Fibroblast of the aortic adventitia (primary cell): Measurements from ENCODE around the gene CCDC51. TPM values are rescaled to one million over a fixed set of nuclear protein-coding genes. Genes with fewer than 3 reads are reported as not detected.

ENCODE experiments used
- DNase-seq: peaks from one replicate; pipeline ENCODE4 v3.0.0-alpha.2; 2010; ENCODE audit warnings: low read depth
- H3K4me3 ChIP-seq: 2 replicates; pipeline ENCODE4 v1.5.1; 2011; ENCODE audit warnings: low read depth, mild to moderate bottlenecking, control low read depth, low read length, moderate library complexity
- total RNA-seq: library from RNA; depleted of rRNA; stranded (reverse); fragments of >200 nt; gene quantifications from 2 replicates; pipeline ENCODE4 v1.2.3, GENCODE V29; 2012; ENCODE audit warnings: low replicate concordance
- TF ChIP-seq, protein P1 (sequence below): IDR thresholded peaks from 2 replicates; pipeline ENCODE4 v1.5.1; 2011; ENCODE audit warnings: mild to moderate bottlenecking, low read length, control low read depth, inconsistent platforms; ENCODE audit not compliant: insufficient read depth

CCDC51 gene
- total RNA-seq, 1 donor: 19.3 TPM

DNA sequence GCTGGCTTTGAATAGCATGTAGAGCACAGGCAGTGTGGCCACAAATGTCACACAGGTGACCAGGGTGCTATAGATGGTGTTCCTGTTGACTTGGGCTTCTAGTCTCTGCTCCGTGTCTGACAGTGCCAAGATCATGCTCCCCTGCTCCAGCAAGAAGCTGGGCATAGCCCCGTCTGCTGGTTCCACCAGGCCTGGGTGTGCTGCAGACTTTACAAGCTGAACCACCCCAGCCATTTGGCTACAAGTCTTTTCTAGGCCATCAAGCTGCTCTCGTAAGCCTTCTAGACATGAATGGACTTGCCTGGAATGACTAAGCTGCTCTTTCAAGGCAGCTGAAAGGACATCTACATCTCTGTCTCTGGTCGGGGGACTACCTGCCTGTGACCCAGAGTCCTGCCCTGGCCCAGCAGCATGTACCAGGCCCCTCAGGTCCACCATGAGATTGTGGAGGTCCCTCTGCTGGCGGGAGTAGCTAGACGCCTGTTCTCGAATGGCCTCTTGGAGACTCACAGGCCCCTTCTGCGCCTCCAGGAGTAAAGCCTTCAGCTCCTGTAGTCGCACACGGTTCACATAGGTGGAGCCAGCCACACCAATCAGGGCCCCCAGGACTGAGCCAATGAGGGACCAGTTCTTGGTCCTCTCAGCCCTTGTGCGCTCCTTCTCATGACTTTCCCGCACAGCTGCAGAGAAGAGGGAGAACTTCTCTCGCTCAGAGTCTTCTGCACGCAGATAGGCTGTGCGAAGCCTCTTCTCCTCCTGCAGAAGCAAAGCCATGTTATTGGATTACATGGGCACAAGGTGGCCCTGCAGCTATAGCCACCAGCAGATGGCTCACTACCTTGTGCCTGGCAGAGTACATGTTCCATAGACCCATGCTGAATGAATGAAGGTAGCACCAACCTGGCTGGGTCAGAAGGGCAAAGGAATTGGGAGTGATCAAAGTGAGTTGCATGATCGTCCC is 7.2 kb downstream of the CCDC51 start:
- peak overlapping the region; percentile 65 for H3K4me3 ChIP-seq
- TF ChIP-seq, protein P1, sequence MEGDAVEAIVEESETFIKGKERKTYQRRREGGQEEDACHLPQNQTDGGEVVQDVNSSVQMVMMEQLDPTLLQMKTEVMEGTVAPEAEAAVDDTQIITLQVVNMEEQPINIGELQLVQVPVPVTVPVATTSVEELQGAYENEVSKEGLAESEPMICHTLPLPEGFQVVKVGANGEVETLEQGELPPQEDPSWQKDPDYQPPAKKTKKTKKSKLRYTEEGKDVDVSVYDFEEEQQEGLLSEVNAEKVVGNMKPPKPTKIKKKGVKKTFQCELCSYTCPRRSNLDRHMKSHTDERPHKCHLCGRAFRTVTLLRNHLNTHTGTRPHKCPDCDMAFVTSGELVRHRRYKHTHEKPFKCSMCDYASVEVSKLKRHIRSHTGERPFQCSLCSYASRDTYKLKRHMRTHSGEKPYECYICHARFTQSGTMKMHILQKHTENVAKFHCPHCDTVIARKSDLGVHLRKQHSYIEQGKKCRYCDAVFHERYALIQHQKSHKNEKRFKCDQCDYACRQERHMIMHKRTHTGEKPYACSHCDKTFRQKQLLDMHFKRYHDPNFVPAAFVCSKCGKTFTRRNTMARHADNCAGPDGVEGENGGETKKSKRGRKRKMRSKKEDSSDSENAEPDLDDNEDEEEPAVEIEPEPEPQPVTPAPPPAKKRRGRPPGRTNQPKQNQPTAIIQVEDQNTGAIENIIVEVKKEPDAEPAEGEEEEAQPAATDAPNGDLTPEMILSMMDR: no peak

DNA sequence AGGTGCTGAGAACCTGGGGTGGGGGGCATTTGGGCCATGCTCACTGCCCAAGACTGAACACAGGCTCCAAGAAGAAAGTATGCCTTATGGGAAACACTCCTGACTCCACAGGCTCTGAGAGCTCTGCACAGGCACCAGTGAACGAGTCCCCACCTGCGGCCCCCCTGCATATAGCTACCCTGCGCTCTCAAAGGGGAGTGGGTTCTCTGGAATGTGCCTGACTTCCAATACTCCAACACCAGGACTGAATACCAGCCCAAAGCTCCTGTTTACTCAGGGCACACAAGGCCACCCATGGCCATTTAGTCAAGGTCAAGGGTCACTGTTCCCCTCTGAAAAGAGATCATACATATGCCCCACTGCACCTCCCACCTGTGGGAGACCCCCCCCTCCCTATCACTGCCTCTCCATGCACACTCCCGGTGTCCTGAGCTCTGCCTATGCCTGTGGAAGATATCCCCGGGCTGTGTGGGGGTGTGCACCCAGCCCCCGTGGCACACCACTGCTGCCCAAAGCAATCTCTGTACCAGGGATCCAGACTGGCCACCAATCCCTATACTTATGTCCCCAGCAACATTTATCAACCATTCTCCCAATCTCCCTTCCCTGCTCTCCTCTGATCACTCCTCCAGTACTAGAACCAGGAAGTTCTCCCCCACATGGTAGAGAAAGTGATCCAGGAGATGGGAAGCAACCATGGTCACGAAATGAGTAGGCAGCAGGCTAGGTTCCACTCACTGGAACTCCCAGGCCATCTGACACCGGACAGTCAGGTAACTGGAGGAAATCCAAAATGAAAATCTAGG is 8.5 kb downstream of the CCDC51 start:
- TF ChIP-seq, protein P1: no peak
- DNase-seq: no peak
- H3K4me3 ChIP-seq: no peak overlapping the region

More for the DNA sequence above, 7.2 kb downstream of the CCDC51 start:
- DNase-seq: no peak

DNA sequence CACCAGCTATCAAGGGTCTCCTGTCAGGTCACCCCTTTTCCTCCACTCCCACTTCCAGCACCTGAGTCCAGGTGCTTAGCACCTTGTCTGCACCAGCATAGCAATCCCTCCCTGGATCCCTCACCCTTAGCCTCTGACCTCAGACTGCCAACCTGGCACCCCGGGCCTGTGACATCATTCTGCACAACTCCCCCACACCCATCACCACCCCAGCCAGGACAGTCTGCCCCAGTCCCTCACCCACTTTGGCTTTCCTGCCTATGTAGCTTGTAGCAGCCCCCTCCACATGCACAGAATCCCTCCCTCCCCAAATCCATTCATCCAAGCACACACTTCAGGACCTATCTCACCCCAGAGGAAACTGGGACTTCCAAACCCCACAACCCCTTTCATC is 9.2 kb downstream of the CCDC51 start:
- no peak for DNase-seq
- TF ChIP-seq, protein P1: no peak

DNA sequence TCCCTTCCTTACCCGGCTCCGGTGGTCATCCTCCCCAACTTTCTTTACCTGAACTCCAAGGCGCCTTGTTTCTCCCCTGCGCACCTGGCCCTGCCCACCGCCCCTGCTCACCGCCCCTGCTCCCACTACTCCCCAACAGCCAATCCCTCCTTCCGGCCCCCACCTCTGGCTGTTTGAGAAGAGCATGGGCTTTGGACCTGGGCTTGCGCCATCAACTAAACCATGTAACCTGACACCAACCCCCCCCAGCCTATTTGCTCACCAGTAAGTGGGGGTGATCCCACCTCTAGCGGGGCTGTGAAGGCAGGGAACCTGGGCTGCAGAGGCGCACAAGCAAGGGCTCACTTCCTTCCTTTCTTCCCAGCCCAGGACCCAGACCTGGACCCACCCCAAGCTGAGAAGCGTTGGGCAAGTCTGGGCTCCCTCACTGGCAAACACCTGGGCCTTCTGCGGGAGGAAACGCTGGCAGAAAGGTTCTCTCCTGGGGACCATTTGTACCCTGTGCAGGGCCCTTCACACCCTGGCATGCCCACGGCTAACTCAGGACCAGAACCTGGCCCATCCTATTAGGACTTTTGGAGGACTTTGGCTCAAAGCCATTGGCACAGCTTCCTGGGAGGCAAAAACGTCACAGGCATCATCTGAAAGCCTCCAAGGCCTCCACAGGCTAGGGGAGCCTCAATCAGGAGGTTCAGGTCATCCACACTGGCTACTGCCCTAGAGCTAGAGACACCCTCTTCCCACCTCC is 9.8 kb downstream of the CCDC51 start, which contains the start of gene PLXNB1:
PLXNB1 (minus strand) TSS at position 127 of the 748 bp plus-strand sequence. CDS start 5,475 bp downstream, outside the sequence.
- peak; percentile 63 for DNase-seq
- peak within 1 kb of the TSS; percentile 74 for H3K4me3 ChIP-seq
- TF ChIP-seq, protein P1: no peak

More for the DNA sequence above, 9.2 kb downstream of the CCDC51 start:
- no peak overlapping the region for H3K4me3 ChIP-seq

DNA sequence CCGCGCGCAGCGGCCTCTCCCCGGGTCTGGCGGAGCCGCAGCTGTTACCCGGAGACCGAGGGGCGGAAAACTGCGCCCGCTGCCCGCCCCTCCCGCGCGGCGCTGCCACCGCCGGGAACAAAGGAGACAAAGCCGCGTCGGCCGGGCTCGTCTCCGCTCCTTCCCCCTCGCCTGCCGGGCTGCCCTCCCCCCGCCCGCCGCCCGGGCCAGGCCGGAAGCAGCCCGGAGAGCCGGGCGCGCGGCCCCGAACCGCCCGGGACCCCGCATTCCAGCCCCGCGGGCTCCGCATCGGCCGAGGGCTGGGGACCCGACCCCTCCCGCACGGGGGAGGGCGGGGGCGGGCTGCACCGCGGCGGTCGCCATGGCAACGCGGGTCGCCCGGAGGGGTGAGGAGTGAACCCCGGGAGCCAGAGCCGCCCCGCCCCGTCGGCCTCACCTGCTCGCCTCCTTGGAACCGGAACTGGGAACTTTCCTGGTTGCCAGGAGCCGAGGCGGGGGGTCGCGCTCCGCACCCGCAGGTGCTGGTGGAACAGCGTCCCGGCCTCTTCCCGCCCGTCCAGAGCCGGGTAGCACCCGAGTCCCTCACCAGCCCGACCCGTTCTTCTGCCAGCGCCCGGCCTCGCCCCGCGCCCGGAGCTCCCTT is 10.5 kb downstream of the CCDC51 start:
- TF ChIP-seq, protein P1: no peak
- DNase-seq: no peak
- H3K4me3 ChIP-seq: peak overlapping the region; percentile 74
